IMR-90 (cell line): Measurements from ENCODE around the gene TIAM1. TPM values are rescaled to one million over a fixed set of nuclear protein-coding genes. Genes with fewer than 3 reads are reported as not detected.

Source experiments
- ATAC-seq: fragments of 200-7000 bp; cut with Tn5 transposase; 2 replicates; pipeline ENCODE4 v1.9.1; 2020; ENCODE audit warnings: low read depth, mild to moderate bottlenecking, moderate library complexity
- BruUV-seq: library from RNA; stranded (reverse); fragments of 400-500 nt; replicated peaks from 2 replicates; lab custom pipeline; 2021; lab: Mats Ljungman, UMichigan
- CTCF ChIA-PET: fragments of 300-600 bp; formaldehyde crosslinking; extraction: SDS; loops from one replicate; lab custom pipeline; 2021; ENCODE audit warnings: antibody characterized with exemption; lab: Yijun Ruan, JAX
- POLR2A ChIA-PET: fragments of 300-600 bp; sonication (Branson Sonifier 250); formaldehyde crosslinking; loops from one replicate; lab custom pipeline; 2022; ENCODE audit warnings: antibody characterized with exemption; ENCODE audit not compliant: unreplicated experiment; lab: Charles Lee
- DNase-seq: peaks from one replicate; pipeline ENCODE4 v3.0.0; 2013
- H2AFZ ChIP-seq: replicated peaks from 2 replicates; pipeline ENCODE3; 2013; ENCODE audit warnings: low read length, mild to moderate bottlenecking; ENCODE audit not compliant: poor library complexity
- H2AK5ac ChIP-seq: 2 replicates; pipeline ENCODE4 v1.6.1; 2013; ENCODE audit warnings: low read depth, low read length, inconsistent platforms
- H2AK9ac ChIP-seq: replicated peaks from 2 replicates; pipeline ENCODE3; 2013; ENCODE audit warnings: mild to moderate bottlenecking, low read depth, low read length, moderate library complexity; ENCODE audit not compliant: poor library complexity
- H2BK120ac ChIP-seq: 2 replicates; pipeline ENCODE4 v1.6.1; 2013; ENCODE audit warnings: low read depth, low read length, inconsistent platforms
- H2BK15ac ChIP-seq: 3 replicates; pipeline ENCODE4 v1.6.1; 2013; ENCODE audit warnings: low read depth, low read length, inconsistent platforms
- H2BK20ac ChIP-seq: 2 replicates; pipeline ENCODE4 v1.6.1; 2013; ENCODE audit warnings: low read depth, mild to moderate bottlenecking, inconsistent platforms, low read length, moderate library complexity
- H2BK5ac ChIP-seq: 2 replicates; pipeline ENCODE4 v1.6.1; 2013; ENCODE audit warnings: mild to moderate bottlenecking, low read depth, low read length, inconsistent platforms; ENCODE audit not compliant: poor library complexity, severe bottlenecking
- H3K14ac ChIP-seq: replicated peaks from 2 replicates; pipeline ENCODE4 v1.6.1; 2013; ENCODE audit warnings: low read depth, low read length, inconsistent platforms
- H3K18ac ChIP-seq: 2 replicates; pipeline ENCODE4 v1.6.1; 2013; ENCODE audit warnings: low read depth, low read length, control low read depth
- H3K23ac ChIP-seq: 2 replicates; pipeline ENCODE4 v1.6.1; 2013; ENCODE audit warnings: low read depth, low read length, inconsistent platforms
- H3K27ac ChIP-seq: 2 replicates; pipeline ENCODE4 v1.5.1; 2013; ENCODE audit warnings: mild to moderate bottlenecking, control low read depth, low read length; ENCODE audit not compliant: insufficient read depth
- H3K27me3 ChIP-seq: 2 replicates; pipeline ENCODE4 v1.6.1; 2013; ENCODE audit warnings: low read length; ENCODE audit not compliant: control insufficient read depth, insufficient read depth
- H3K36me3 ChIP-seq: 2 replicates; pipeline ENCODE4 v1.6.1; 2013; ENCODE audit warnings: low read length, mixed read lengths; ENCODE audit not compliant: control insufficient read depth, insufficient read depth
- H3K4ac ChIP-seq: 2 replicates; pipeline ENCODE4 v1.6.1; 2013; ENCODE audit warnings: low read depth, low read length, inconsistent platforms
- H3K4me1 ChIP-seq: 2 replicates; pipeline ENCODE4 v1.6.1; 2013; ENCODE audit warnings: low read length, mixed read lengths; ENCODE audit not compliant: control insufficient read depth, insufficient read depth
- H3K4me2 ChIP-seq: 2 replicates; pipeline ENCODE4 v1.6.1; 2013; ENCODE audit warnings: low read depth, mild to moderate bottlenecking, control low read depth, low read length, moderate library complexity
- H3K4me3 ChIP-seq: 2 replicates; pipeline ENCODE4 v1.5.1; 2013; ENCODE audit warnings: low read depth, mild to moderate bottlenecking, control low read depth, low read length, moderate library complexity; ENCODE audit not compliant: insufficient read depth
- H3K56ac ChIP-seq: 2 replicates; pipeline ENCODE4 v1.6.1; 2013; ENCODE audit warnings: low read length, inconsistent platforms; ENCODE audit not compliant: insufficient read depth; ENCODE audit errors: extremely low read depth
- H3K79me1 ChIP-seq, 2 experiments: 2 replicates each; pipeline ENCODE4 v1.6.1; 2013; ENCODE audit warnings: low read length in 2 of 2, inconsistent platforms in 1 of 2, low read depth in 1 of 2
- H3K9ac ChIP-seq: 2 replicates; pipeline ENCODE4 v1.6.1; 2013; ENCODE audit warnings: low read depth, low read length, control low read depth
- H3K9me1 ChIP-seq: 2 replicates; pipeline ENCODE4 v1.6.1; 2013; ENCODE audit warnings: low read length, inconsistent platforms; ENCODE audit not compliant: insufficient read depth
- H3K9me3 ChIP-seq: 2 replicates; pipeline ENCODE4 v1.6.1; 2013; ENCODE audit warnings: low read length; ENCODE audit not compliant: control insufficient read depth, insufficient read depth
- H4K20me1 ChIP-seq: 2 replicates; pipeline ENCODE4 v1.6.1; 2013; ENCODE audit warnings: low read length, inconsistent platforms; ENCODE audit not compliant: insufficient read depth
- H4K5ac ChIP-seq: 2 replicates; pipeline ENCODE4 v1.6.1; 2013; ENCODE audit warnings: mild to moderate bottlenecking, low read depth, low read length, control low read depth
- H4K8ac ChIP-seq, 2 experiments: 2 replicates each; pipeline ENCODE4 v1.6.1; 2013; ENCODE audit warnings: low read depth in 2 of 2, low read length in 2 of 2, control low read depth in 1 of 2, inconsistent platforms in 1 of 2
- H4K91ac ChIP-seq: 2 replicates; pipeline ENCODE4 v1.6.1; 2013; ENCODE audit warnings: low read depth, low read length, inconsistent platforms; ENCODE audit not compliant: insufficient read depth
- BHLHE40 ChIP-seq: fragments of 150-350 bp; IDR thresholded peaks from 2 replicates; pipeline ENCODE4 v1.6.1; 2016; ENCODE audit warnings: mild to moderate bottlenecking, low read depth, low read length
- CEBPB ChIP-seq: IDR thresholded peaks from 2 replicates; pipeline ENCODE4 v1.6.1; 2012; ENCODE audit warnings: low read depth, low read length, improper control_type of control experiment
- CHD1 ChIP-seq: IDR thresholded peaks from 2 replicates; pipeline ENCODE4 v1.6.1; 2012; ENCODE audit warnings: low read depth, low read length, improper control_type of control experiment
- CTCF ChIP-seq: conservative IDR thresholded peaks from 2 replicates; pipeline ENCODE4 v1.5.1; 2012; ENCODE audit warnings: mild to moderate bottlenecking, low read depth, low read length, improper control_type of control experiment
- ELK1 ChIP-seq: fragments of 150-350 bp; IDR thresholded peaks from 2 replicates; pipeline ENCODE4 v1.6.1; 2016; ENCODE audit warnings: low read depth, mild to moderate bottlenecking, low read length, moderate library complexity, borderline replicate concordance
- FOS ChIP-seq: fragments of 150-350 bp; IDR thresholded peaks from 2 replicates; pipeline ENCODE4 v1.6.1; 2016; ENCODE audit warnings: low read depth, low read length
- MAFK ChIP-seq: IDR thresholded peaks from 2 replicates; pipeline ENCODE4 v1.6.1; 2012; ENCODE audit warnings: low read depth, low read length, improper control_type of control experiment
- MAZ ChIP-seq: IDR thresholded peaks from 2 replicates; pipeline ENCODE4 v1.6.1; 2012; ENCODE audit warnings: low read depth, mild to moderate bottlenecking, low read length, improper control_type of control experiment, moderate library complexity, borderline replicate concordance
- MXI1 ChIP-seq: IDR thresholded peaks from 2 replicates; pipeline ENCODE4 v1.6.1; 2012; ENCODE audit warnings: low read depth, mild to moderate bottlenecking, low read length, moderate library complexity, borderline replicate concordance
- NFE2L2 ChIP-seq: fragments of 150-350 bp; IDR thresholded peaks from 2 replicates; pipeline ENCODE4 v1.6.1; 2016; ENCODE audit warnings: low read depth, mild to moderate bottlenecking, low read length
- POLR2A ChIP-seq: IDR thresholded peaks from 2 replicates; pipeline ENCODE4 v1.6.1; 2012; ENCODE audit warnings: mild to moderate bottlenecking, low read depth, low read length
- RAD21 ChIP-seq: IDR thresholded peaks from 2 replicates; pipeline ENCODE4 v1.6.1; 2012; ENCODE audit warnings: low read length, improper control_type of control experiment
- RCOR1 ChIP-seq: IDR thresholded peaks from 2 replicates; pipeline ENCODE4 v1.6.1; 2012; ENCODE audit warnings: mild to moderate bottlenecking, low read length, improper control_type of control experiment; ENCODE audit not compliant: insufficient replicate concordance
- RFX5 ChIP-seq: IDR thresholded peaks from 2 replicates; pipeline ENCODE4 v1.8.0; 2012; ENCODE audit warnings: low read depth, mild to moderate bottlenecking, low read length, moderate library complexity
- SMC3 ChIP-seq: fragments of 150-350 bp; IDR thresholded peaks from 2 replicates; pipeline ENCODE4 v1.6.1; 2016; ENCODE audit warnings: low read depth, mild to moderate bottlenecking, antibody characterized with exemption, low read length, moderate library complexity
- WGBS, 2 experiments: methylation state at CpG; one replicate each; pipeline versions ENCODE4 v1.1.5 to v1.1.7; 2013; ENCODE audit warnings: missing lambda C conversion rate in 2 of 2; ENCODE audit not compliant: insufficient read length in 1 of 2; ENCODE audit errors: extremely low coverage in 2 of 2; 5-methylcytosine and 5-hydroxymethylcytosine counted together
- dilution Hi-C: fragments of 300-500 bp; cut with HindIII; formaldehyde crosslinking; loops from one replicate; pipeline ENCODE4 v1.14.3; 2018; ENCODE audit warnings: low sequenced_read_pairs; ENCODE audit not compliant: unreplicated experiment
- in situ Hi-C: fragments of 300-500 bp; cut with MboI; formaldehyde crosslinking; loops from 3 replicates; pipeline ENCODE4 v1.14.3; 2019; ENCODE audit warnings: low sequenced_read_pairs, inconsistent platforms, mixed read lengths
- intact Hi-C: fragments of 100-400 bp; cut with micrococcal nuclease; formaldehyde crosslinking; loops from 2 replicates; pipeline ENCODE4 v1.10.0; 2022
- polyA plus RNA-seq, 3 experiments: library from polyadenylated mRNA; depleted of rRNA; stranded (reverse); fragments of >200 nt; gene quantifications; 2 replicates each; pipeline ENCODE4 v1.2.3, GENCODE V29; 2012; ENCODE audit warnings: low replicate concordance in 1 of 3
- total RNA-seq: library from RNA; depleted of rRNA; stranded (reverse); fragments of >200 nt; gene quantifications from 2 replicates; pipeline ENCODE4 v1.2.3, GENCODE V29; 2012
- TF ChIP-seq, protein P1 (sequence below): fragments of 150-350 bp; IDR thresholded peaks from 2 replicates; pipeline ENCODE4 v1.6.1; 2017; ENCODE audit warnings: mild to moderate bottlenecking, antibody characterized with exemption, low read length, low read depth

Gene TIAM1
- total and polyA plus RNA-seq, 2 of the 4 experiments (the other 2 are of a cell fraction): 2.9 to 9.3 TPM

GRCh38 chr21:31103163-31103562 lies 240.9 kb downstream of the TIAM1 start:
- CTCF ChIA-PET: interaction anchor here (1.0 to 2.0 kb wide), 2 partner anchors 78 to 478 kb away, joined by 3 to 7 read pairs; no protein-coding TSS in a partner anchor
- Histone ChIP-seq H2BK5ac (no peak overlapping the region), H3K79me1 (no peaks in the 10 kb centered on the region), H2AK5ac (no peak overlapping the region), H3K14ac (no peak overlapping the region), H3K4me2 (no peak overlapping the region), H2AFZ (no peak overlapping the region), H4K8ac (no peak overlapping the region), H2BK120ac (no peak overlapping the region), H4K91ac (no peak overlapping the region), H3K9me3 (no peaks in the 10 kb centered on the region), H3K4ac (no peak overlapping the region), H3K27me3 (no peaks in the 10 kb centered on the region), H3K9me1 (no peaks in the 10 kb centered on the region), H3K9ac (no peak overlapping the region), H4K5ac (no peak overlapping the region), H3K56ac (no peak overlapping the region), H2BK15ac (no peak overlapping the region), H3K18ac (no peak overlapping the region), H3K27ac (no peak overlapping the region), H2AK9ac (no peak overlapping the region), H3K4me3 (no peak overlapping the region), H3K36me3 (no peaks in the 10 kb centered on the region), H4K20me1 (no peaks in the 10 kb centered on the region), H3K23ac (no peak overlapping the region), H3K4me1 (peaks cover 4% of the 10 kb centered on the region), H2BK20ac (no peak overlapping the region)
- intact Hi-C loops (no loop called here), dilution Hi-C loops (no loop called here), in situ Hi-C loops (no loop called here)
- 70% methylated on average over 2 of the region's 3 CpGs; no CpG with 5 or more reads in 1 of the 2 experiments for WGBS, 2 experiments
- POLR2A ChIA-PET: no interaction called here
- DNase-seq (no peak), ATAC-seq (no peak)
- TF ChIP-seq NFE2L2: no peak
- no peak for TF ChIP-seq ELK1
- TF ChIP-seq MAFK: no peak
- TF ChIP-seq MAZ: no peak
- TF ChIP-seq RFX5: no peak
- no peak for TF ChIP-seq CTCF
- TF ChIP-seq, protein P1, sequence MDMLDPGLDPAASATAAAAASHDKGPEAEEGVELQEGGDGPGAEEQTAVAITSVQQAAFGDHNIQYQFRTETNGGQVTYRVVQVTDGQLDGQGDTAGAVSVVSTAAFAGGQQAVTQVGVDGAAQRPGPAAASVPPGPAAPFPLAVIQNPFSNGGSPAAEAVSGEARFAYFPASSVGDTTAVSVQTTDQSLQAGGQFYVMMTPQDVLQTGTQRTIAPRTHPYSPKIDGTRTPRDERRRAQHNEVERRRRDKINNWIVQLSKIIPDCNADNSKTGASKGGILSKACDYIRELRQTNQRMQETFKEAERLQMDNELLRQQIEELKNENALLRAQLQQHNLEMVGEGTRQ: no peak
- no peak for TF ChIP-seq RCOR1
- TF ChIP-seq SMC3: no peak
- TF ChIP-seq FOS: no peak
- TF ChIP-seq CHD1: no peak
- TF ChIP-seq BHLHE40: no peak
- TF ChIP-seq MXI1: no peak
- TF ChIP-seq CEBPB: no peak
- no peak for TF ChIP-seq RAD21
- no peak for TF ChIP-seq POLR2A
- no TSS peak for BruUV-seq
